ENCODE data around the gene EFCAB9.

The EFCAB9 gene

DNA sequence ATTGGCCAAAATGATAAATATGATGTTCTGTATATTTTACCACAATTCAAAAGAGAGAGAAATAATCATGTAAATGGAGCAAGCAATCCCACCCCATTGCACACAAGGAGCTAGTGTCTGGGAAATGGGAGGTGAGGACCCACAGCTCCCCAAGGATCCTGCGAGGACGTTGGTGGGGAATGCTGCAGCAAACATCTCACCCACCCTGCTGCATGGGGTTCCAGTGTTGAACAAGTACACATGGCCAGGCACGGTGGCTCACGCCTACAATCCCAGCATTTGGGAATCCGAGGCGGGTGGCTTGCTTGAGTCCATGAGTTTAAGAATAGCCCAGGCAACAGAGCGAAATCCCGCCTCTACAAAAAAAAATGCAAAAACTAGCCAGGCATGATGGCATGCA, 35.0 kb upstream of the EFCAB9 start:
- H2AFZ ChIP-seq, result no peak overlapping the region
- H3K27ac ChIP-seq, result no peak overlapping the region
- H3K4me1 ChIP-seq, result no peaks in the 10 kb centered on the region
- H3K27me3 ChIP-seq (ENCODE audit: control insufficient read depth, insufficient read depth, low read length), result no peaks in the 10 kb centered on the region
- H3K4me2 ChIP-seq (ENCODE audit: low read length), result no peak overlapping the region
- TF ChIP-seq, protein P1, sequence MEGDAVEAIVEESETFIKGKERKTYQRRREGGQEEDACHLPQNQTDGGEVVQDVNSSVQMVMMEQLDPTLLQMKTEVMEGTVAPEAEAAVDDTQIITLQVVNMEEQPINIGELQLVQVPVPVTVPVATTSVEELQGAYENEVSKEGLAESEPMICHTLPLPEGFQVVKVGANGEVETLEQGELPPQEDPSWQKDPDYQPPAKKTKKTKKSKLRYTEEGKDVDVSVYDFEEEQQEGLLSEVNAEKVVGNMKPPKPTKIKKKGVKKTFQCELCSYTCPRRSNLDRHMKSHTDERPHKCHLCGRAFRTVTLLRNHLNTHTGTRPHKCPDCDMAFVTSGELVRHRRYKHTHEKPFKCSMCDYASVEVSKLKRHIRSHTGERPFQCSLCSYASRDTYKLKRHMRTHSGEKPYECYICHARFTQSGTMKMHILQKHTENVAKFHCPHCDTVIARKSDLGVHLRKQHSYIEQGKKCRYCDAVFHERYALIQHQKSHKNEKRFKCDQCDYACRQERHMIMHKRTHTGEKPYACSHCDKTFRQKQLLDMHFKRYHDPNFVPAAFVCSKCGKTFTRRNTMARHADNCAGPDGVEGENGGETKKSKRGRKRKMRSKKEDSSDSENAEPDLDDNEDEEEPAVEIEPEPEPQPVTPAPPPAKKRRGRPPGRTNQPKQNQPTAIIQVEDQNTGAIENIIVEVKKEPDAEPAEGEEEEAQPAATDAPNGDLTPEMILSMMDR (IDR thresholded peaks at IDR 0.05), result no peak
- no peaks in the 10 kb centered on the region for H3K79me2 ChIP-seq
- H3K4me3 ChIP-seq (ENCODE audit: low read depth, low read length), result no peak overlapping the region
- H3K36me3 ChIP-seq (ENCODE audit: control insufficient read depth, insufficient read depth, low read length), result no peaks in the 10 kb centered on the region
- H3K9me3 ChIP-seq (ENCODE audit: control insufficient read depth, low read length), result no peaks in the 10 kb centered on the region
- H3K9ac ChIP-seq, result no peak overlapping the region

DNA sequence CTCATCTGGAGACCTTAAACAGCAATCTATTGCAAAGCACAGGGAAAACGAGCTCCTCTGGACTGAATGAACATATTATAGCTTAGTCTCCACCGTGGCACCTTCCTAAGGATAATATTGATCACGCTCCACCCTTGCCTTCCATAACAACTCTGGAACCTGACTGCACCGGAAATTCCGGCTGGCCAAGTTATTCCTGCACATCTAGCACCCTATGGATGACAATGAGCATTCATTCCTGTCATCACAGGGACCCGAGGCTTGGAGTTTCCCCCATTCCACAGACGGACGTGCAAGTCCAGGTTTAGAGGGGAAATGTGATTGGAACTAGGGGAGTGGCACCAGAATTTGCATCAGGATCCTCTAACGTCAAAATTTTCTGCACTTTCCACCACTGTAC, 33.5 kb upstream of the EFCAB9 start:
- no peak overlapping the region for H3K9ac ChIP-seq
- no peak overlapping the region for H3K4me2 ChIP-seq (ENCODE audit: low read length)
- H3K79me2 ChIP-seq, result no peaks in the 10 kb centered on the region
- no peaks in the 10 kb centered on the region for H3K36me3 ChIP-seq (ENCODE audit: control insufficient read depth, insufficient read depth, low read length)
- H3K4me1 ChIP-seq, result no peaks in the 10 kb centered on the region
- no peaks in the 10 kb centered on the region for H3K27me3 ChIP-seq (ENCODE audit: control insufficient read depth, insufficient read depth, low read length)
- no peak overlapping the region for H2AFZ ChIP-seq
- H3K9me3 ChIP-seq (ENCODE audit: control insufficient read depth, low read length), result no peaks in the 10 kb centered on the region
- H3K27ac ChIP-seq, result no peak overlapping the region
- no peak overlapping the region for H3K4me3 ChIP-seq (ENCODE audit: low read depth, low read length)
- TF ChIP-seq, protein P1 (IDR thresholded peaks at IDR 0.05), result no peak

DNA sequence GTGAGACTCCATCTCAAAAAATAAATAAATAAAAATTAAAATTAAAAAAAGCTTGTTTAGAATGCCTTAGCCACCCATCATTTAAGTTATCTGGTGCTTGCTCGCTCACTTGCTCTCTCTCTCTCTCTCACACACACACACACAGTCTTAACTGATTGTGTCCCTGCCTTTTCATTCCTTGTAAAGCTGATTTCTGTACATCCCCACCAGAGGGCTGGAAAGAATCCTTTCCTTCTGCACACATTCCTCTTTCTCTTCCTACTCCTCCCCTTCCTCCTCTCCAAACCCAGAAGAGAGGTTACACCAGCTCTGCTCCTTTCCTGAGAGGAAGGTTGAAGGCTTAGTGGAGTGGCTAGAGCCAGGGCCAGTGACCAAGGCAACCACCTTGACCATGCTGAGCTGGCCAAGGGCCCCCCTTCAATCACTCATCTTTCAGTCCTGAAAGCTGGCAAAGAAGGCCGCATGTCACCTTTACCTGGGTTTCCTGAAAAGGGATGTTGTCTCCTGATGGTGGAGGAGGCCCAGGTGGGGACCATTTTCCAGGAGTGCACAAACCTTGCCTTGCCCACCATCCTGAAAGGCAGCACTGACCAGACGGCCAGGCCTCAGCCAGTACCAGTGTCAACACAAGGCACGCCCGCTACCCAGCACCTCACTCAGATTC, 31.5 kb upstream of the EFCAB9 start:
- no peak overlapping the region for H3K4me3 ChIP-seq (ENCODE audit: low read depth, low read length)
- no peak overlapping the region for H3K27ac ChIP-seq
- no peaks in the 10 kb centered on the region for H3K4me1 ChIP-seq
- H3K27me3 ChIP-seq (ENCODE audit: control insufficient read depth, insufficient read depth, low read length), result no peaks in the 10 kb centered on the region
- no peak overlapping the region for H3K9ac ChIP-seq
- no peaks in the 10 kb centered on the region for H3K9me3 ChIP-seq (ENCODE audit: control insufficient read depth, low read length)
- H2AFZ ChIP-seq, result no peak overlapping the region
- no peak overlapping the region for H3K4me2 ChIP-seq (ENCODE audit: low read length)
- no peaks in the 10 kb centered on the region for H3K79me2 ChIP-seq
- TF ChIP-seq, protein P1 (IDR thresholded peaks at IDR 0.05), result no peak
- H3K36me3 ChIP-seq (ENCODE audit: control insufficient read depth, insufficient read depth, low read length), result no peaks in the 10 kb centered on the region

DNA sequence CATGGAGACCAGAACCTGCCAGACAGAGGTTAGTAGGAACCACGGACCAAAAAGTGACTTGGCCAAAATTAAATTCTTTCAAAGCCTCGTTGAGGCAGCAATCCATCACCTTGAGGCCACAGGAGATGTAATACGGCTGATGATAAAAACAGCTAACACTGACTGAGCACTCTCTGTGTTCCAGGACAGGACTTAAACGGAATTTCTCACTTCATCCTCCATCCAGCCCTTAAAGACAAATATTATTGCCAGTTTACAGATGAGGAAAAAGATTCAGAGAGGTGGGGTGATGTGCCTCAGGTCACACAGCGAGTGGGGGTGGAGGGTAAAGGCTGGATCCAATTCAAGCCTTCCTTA, 31.0 kb upstream of the EFCAB9 start:
- no peaks in the 10 kb centered on the region for H3K36me3 ChIP-seq (ENCODE audit: control insufficient read depth, insufficient read depth, low read length)
- no peaks in the 10 kb centered on the region for H3K79me2 ChIP-seq
- no peak overlapping the region for H3K9ac ChIP-seq
- no peak overlapping the region for H2AFZ ChIP-seq
- H3K27ac ChIP-seq, result no peak overlapping the region
- TF ChIP-seq, protein P1 (IDR thresholded peaks at IDR 0.05), result no peak
- no peaks in the 10 kb centered on the region for H3K4me1 ChIP-seq
- H3K9me3 ChIP-seq (ENCODE audit: control insufficient read depth, low read length), result no peaks in the 10 kb centered on the region
- H3K4me3 ChIP-seq (ENCODE audit: low read depth, low read length), result no peak overlapping the region
- H3K4me2 ChIP-seq (ENCODE audit: low read length), result no peak overlapping the region
- H3K27me3 ChIP-seq (ENCODE audit: control insufficient read depth, insufficient read depth, low read length), result no peaks in the 10 kb centered on the region

DNA sequence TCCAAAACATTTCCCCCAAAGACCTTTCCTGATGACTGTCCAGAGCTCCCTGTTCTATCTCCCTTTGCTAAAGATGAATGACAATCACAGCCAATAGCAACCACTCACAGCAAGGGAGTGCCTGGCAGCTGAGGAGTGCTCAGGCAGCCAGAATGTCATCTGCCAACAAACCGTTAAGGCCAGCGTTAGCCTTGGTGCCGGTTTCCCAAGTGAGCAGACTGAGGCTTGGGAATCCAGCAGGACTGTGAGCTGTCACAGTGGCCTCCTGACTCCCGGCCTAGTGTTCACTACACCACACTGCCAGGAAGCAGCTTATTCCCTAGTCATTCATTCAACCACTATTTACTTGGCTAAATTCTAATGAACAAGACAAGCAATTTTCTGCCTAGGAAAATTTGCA, 30.6 kb upstream of the EFCAB9 start:
- Histone ChIP-seq H3K27me3 (ENCODE audit: control insufficient read depth, insufficient read depth, low read length) (no peaks in the 10 kb centered on the region), H3K9me3 (ENCODE audit: control insufficient read depth, low read length) (no peaks in the 10 kb centered on the region), H3K79me2 (no peaks in the 10 kb centered on the region), H3K4me2 (ENCODE audit: low read length) (no peak overlapping the region), H3K9ac (no peak overlapping the region), H3K4me1 (no peaks in the 10 kb centered on the region), H3K4me3 (ENCODE audit: low read depth, low read length) (no peak overlapping the region), H3K27ac (no peak overlapping the region), H3K36me3 (ENCODE audit: control insufficient read depth, insufficient read depth, low read length) (no peaks in the 10 kb centered on the region), H2AFZ (no peak overlapping the region)
- TF ChIP-seq, protein P1 (IDR thresholded peaks at IDR 0.05), result no peak
